CD4-positive, alpha-beta T cell treated with Interleukin-17A for 1 hour (primary cell): Measurements from ENCODE around the gene ZNF195.
"Not testable (repeated sequence)": the region's sequence is repeated elsewhere in the genome, so short reads cannot be mapped to it uniquely, and the experiment has no call there.

Experiments used
- DNase-seq: peaks from one replicate; pipeline ENCODE4 v3.0.0-alpha.2; 2020

Gene ZNF195

GRCh38 chr11:3346587-3346986 is 32.4 kb downstream of the ZNF195 start:
- no peak for DNase-seq

DNA sequence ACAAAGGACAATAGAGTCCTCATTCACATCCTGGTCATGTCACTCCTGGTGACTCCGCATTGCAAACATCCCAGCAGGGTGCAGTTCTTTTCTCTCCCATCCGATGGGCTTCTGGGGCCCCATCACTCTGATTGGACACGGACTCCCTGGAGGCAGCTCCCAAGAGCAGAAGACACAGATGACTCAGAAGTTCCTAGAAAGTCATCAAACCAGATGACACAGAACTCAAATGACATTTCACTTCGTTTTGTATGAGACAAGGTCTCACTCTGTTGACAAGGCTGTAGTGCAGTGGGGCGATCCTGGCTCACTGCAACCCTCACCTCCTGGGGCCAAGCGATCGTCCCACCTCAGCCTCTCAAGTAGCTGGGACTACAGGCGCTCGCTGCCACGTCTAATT is 33.2 kb downstream of the ZNF195 start:
- no peak for DNase-seq

DNA sequence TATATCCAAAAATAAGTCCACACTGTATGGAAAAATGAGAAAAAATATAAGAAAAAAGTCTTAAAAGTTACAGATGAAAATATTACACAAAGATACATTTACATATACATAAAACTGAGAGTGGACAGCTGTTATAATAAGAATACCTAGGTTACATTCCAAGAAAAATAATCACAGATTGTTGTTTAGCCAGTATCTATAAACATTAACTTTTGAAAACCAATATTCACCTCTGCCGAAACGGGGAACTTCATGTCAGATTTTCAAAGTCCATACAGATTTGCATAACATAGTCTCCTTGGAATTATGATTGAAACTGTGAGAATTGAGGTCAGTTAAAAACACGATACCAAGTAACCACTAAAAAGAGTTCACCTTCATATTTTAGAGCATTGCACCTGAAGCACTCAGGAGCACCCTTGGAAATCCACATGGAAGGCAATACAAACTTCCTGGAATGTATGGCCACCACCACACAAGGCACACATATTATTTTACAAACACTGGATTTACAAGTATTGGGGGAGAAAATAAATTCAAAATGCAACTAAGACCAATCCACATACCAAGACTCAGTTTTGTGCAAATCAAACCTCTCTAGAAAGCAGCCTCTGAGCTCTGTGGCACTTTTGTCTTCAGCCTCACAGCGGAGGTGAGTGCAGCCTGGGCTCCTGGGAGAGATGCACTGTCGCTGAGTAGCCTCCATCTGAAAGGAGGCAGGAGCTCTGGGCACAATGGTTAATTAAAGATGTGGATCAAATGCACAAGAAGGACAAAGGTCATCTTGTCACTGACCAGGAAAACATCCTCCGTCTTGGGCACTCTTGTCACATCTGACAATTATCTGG is 34.4 kb downstream of the ZNF195 start:
- DNase-seq = no peak

GRCh38 chr11:3342709-3343108 is 36.2 kb downstream of the ZNF195 start:
- DNase-seq = no peak

DNA sequence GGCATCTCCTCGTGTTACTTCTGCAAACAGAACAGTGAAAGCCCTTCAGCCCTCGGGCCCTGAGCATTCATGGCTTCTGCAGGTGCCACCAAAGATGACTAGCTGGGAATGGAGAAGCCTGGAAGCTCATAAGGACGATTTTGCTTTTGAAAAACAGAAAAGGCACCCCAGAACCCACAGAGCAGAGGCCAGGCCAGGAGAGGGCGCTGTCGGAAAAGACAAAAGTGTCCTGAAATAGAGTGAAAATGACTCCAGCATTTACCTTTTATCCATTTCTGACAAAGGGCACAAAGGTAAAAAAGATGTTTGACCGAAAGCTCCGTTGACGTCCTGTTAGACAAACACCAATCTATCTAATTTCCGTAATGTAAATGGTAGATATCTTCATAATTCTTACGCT is 37.6 kb downstream of the ZNF195 start:
- peak; percentile 64 for DNase-seq

DNA sequence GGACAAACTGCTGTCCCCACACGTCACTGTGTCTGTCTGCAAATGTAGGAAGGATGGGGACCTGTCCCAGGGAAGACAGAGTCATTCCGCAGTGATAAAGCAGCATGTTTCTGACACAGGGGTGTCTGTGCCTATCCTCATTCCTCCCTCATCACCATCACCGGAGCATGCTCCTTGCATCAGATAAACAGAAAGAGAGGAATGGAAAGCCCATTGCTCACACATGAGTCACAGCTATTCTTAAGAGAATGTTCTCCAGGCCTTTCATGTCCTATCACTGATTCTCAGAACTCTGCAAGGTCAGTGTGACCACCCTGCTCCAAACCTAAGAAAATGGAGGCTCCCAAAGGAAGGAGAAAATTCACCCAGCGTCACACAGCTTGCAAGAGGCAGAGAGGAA is 38.9 kb downstream of the ZNF195 start:
- no peak for DNase-seq

DNA sequence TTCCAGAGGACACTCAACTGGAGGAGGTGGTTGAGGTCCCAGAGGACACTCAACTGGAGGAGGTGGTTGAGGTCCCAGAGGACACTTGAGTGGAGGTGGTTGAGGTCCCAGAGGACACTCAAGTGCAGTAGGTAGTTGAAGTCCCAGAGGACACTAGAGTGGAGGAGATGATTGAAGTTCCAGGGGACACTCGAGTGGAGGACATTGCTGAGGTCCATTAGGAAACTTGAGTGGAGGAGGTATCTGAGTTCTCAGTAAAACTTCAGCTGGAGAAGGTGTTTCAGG is 39.7 kb downstream of the ZNF195 start:
- DNase-seq = no peak

GRCh38 chr11:3338569-3339339 is 40.2 kb downstream of the ZNF195 start:
- no peak for DNase-seq

GRCh38 chr11:3336420-3336819 is 42.5 kb downstream of the ZNF195 start:
- DNase-seq = not testable (repeated sequence)

DNA sequence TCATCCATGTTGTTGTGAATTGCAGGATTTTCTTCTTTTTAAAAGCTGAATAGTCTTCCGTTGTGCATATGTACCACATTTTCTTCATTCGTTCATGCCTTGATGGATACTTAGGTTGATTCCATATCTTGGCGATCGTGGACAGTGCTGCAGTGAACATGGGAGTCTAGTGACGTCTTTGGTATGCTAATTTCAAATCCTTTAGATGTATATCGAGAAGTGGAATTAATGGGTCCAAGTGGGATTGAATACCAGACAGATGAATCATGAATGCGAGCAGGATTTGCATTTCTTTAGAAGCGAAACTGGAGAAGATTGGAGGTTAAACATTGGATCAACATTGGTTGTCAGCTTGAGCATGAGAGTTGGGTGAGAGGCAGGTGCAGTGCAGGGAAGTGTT is 45.8 kb downstream of the ZNF195 start:
- not testable (repeated sequence) for DNase-seq

- not testable (repeated sequence) for DNase-seq
These were observed 47.9 kb downstream of the ZNF195 start for GRCh38 chr11:3331078-3331477.

GRCh38 chr11:3330064-3330463 is 48.9 kb downstream of the ZNF195 start:
- DNase-seq = not testable (repeated sequence)

GRCh38 chr11:3328503-3328902 is 50.4 kb downstream of the ZNF195 start:
- not testable (repeated sequence) for DNase-seq

- not testable (repeated sequence) for DNase-seq
These were observed 52.5 kb downstream of the ZNF195 start for GRCh38 chr11:3326450-3326849.

DNA sequence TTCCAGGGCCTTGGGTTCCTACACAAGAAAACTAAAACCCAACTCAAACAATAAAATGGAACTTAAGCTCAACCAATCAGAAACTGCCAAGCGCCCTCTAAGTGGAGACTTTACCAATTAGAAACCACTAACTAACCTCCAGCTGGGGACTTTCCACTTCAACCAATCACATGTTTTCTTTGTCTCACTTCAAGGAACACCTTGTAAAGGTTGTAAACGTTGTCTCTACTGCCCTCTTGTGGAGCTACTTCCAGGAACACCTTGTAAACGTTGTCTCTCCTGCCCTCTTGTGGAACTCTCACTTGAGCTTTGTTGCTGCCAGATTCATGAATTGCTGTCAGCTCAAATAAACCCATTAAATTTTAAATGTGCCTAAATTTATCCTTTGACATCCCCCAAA is 54.2 kb downstream of the ZNF195 start:
- not testable (repeated sequence) for DNase-seq
